ENCODE measurements around the gene CALR.

DNA sequence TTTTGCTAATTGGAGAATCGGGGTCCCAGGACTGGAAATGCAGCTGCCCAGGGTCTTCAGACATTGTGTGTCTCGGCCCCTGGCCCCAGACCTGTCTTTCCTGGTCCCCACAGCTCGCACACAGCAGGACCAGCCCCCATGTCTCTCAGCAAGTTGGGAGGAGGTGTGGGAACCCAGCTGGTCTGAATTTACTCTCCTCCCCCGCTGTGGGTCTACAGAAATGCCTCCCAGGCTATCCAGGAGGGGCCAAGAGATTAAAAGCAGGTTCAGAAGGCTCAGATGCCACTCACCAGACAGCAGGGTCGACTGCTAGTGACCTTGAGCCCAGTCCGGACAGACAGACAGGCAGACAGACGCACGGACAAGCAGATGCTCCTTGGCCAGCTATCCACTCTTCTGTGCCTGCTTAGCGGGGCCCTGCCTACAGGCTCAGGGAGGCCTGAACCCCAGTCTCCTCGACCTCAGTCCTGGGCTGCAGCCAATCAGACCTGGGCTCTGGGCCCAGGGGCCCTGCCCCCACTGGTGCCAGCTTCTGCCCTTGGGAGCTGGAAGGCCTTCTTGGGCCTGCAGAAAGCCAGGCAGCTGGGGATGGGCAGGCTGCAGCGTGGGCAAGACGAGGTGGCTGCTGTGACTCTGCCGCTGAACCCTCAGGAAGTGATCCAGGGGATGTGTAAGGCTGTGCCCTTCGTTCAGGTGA, 31.0 kb downstream of the CALR start, which contains the start of gene DAND5:
- TF ChIP-seq CTCF (IDR thresholded peaks at IDR 0.05) = no peak
- no peak for TF ChIP-seq POLR2A (IDR thresholded peaks at IDR 0.05)
